GM18861 (cell line): ENCODE data around the gene PAX1.

Experiments
- ATAC-seq: cut with Tn5 transposase; IDR thresholded peaks from one replicate; pipeline ENCODE4 v1.9.1; 2021; ENCODE audit not compliant: unreplicated experiment

Gene PAX1

GRCh38 chr20:21705575-21706260 lies at the start of gene PAX1:
Gene PAX1, plus strand, starts transcription at chr20:21705664. Its CDS starts 49 bp downstream, at chr20:21705713.
- ATAC-seq = no peak

GRCh38 chr20:21656308-21657067 lies 49.0 kb upstream of the PAX1 start:
- ATAC-seq = no peak

- no peak for ATAC-seq
Observed at GRCh38 chr20:21661488-21662055, 43.9 kb upstream of the PAX1 start.

GRCh38 chr20:21663465-21663864 lies 42.0 kb upstream of the PAX1 start:
- ATAC-seq = no peak

- no peak for ATAC-seq
Observed at GRCh38 chr20:21665687-21666446, 39.6 kb upstream of the PAX1 start.

- ATAC-seq = no peak
Observed at GRCh38 chr20:21670126-21670525, 35.3 kb upstream of the PAX1 start.

- ATAC-seq = no peak
Observed at GRCh38 chr20:21670981-21671380, 34.5 kb upstream of the PAX1 start.

GRCh38 chr20:21677261-21677660 lies 28.2 kb upstream of the PAX1 start:
- no peak for ATAC-seq

GRCh38 chr20:21677781-21678180 lies 27.7 kb upstream of the PAX1 start:
- no peak for ATAC-seq

GRCh38 chr20:21681234-21681921 lies 24.1 kb upstream of the PAX1 start:
- no peak for ATAC-seq

GRCh38 chr20:21681922-21682318 lies 23.5 kb upstream of the PAX1 start:
- ATAC-seq = no peak

- ATAC-seq = no peak
Observed at GRCh38 chr20:21682521-21682954, 22.9 kb upstream of the PAX1 start.

GRCh38 chr20:21684671-21685070 lies 20.8 kb upstream of the PAX1 start:
- no peak for ATAC-seq

- ATAC-seq = no peak
Observed at GRCh38 chr20:21685981-21686380, 19.5 kb upstream of the PAX1 start.

- no peak for ATAC-seq
Observed at GRCh38 chr20:21693322-21693721, 12.1 kb upstream of the PAX1 start.

- no peak for ATAC-seq
Observed at GRCh38 chr20:21698494-21699215, 6.8 kb upstream of the PAX1 start.

GRCh38 chr20:21699216-21699508 lies 6.3 kb upstream of the PAX1 start:
- no peak for ATAC-seq

- ATAC-seq = no peak
Observed at GRCh38 chr20:21701171-21701876, 4.1 kb upstream of the PAX1 start.

GRCh38 chr20:21702016-21702415 lies 3.4 kb upstream of the PAX1 start:
- ATAC-seq = no peak
